ENCODE measurements around the gene USP53. TPM values are rescaled to one million over a fixed set of nuclear protein-coding genes. Genes with fewer than 3 reads are reported as not detected.

The USP53 gene
- total and polyA plus RNA-seq, 2 experiments from 2014 or later: 17.1 to 27.7 TPM

- no peak overlapping the region for H3K27ac Mint-ChIP-seq
- no peaks in the 10 kb centered on the region for H3K27me3 Mint-ChIP-seq (ENCODE audit: insufficient read depth, low read depth, poor library complexity)
- TF ChIP-seq ETS1 (IDR thresholded peaks at IDR 0.05) (no peak), POLR2AphosphoS5 (IDR thresholded peaks at IDR 0.05; ENCODE audit: low read depth) (no peak), STAT1 (IDR thresholded peaks at IDR 0.05; ENCODE audit: unreplicated experiment) (no peak), EZH2 (IDR thresholded peaks at IDR 0.05; ENCODE audit: low read depth, unreplicated experiment) (no peak), EZH2phosphoT487 (IDR thresholded peaks at IDR 0.05; ENCODE audit: unreplicated experiment) (no peak), CREB1 (CRISPR knock-in tag; IDR thresholded peaks at IDR 0.05; ENCODE audit: low read depth) (no peak), NANOG (IDR thresholded peaks at IDR 0.05; ENCODE audit: borderline replicate concordance) (no peak), ZNF331 (CRISPR knock-in tag; IDR thresholded peaks at IDR 0.05; ENCODE audit: low read depth) (no peak), JUNB (IDR thresholded peaks at IDR 0.05; ENCODE audit: unreplicated experiment) (no peak), ZNF114 (CRISPR knock-in tag; IDR thresholded peaks at IDR 0.05) (no peak), CTCF (conservative IDR thresholded peaks at IDR 0.05; ENCODE audit: low read depth in 2 of 2) (no peak), REST (IDR thresholded peaks at IDR 0.05; ENCODE audit: unreplicated experiment) (no peak)
- TF ChIP-seq, protein P1, sequence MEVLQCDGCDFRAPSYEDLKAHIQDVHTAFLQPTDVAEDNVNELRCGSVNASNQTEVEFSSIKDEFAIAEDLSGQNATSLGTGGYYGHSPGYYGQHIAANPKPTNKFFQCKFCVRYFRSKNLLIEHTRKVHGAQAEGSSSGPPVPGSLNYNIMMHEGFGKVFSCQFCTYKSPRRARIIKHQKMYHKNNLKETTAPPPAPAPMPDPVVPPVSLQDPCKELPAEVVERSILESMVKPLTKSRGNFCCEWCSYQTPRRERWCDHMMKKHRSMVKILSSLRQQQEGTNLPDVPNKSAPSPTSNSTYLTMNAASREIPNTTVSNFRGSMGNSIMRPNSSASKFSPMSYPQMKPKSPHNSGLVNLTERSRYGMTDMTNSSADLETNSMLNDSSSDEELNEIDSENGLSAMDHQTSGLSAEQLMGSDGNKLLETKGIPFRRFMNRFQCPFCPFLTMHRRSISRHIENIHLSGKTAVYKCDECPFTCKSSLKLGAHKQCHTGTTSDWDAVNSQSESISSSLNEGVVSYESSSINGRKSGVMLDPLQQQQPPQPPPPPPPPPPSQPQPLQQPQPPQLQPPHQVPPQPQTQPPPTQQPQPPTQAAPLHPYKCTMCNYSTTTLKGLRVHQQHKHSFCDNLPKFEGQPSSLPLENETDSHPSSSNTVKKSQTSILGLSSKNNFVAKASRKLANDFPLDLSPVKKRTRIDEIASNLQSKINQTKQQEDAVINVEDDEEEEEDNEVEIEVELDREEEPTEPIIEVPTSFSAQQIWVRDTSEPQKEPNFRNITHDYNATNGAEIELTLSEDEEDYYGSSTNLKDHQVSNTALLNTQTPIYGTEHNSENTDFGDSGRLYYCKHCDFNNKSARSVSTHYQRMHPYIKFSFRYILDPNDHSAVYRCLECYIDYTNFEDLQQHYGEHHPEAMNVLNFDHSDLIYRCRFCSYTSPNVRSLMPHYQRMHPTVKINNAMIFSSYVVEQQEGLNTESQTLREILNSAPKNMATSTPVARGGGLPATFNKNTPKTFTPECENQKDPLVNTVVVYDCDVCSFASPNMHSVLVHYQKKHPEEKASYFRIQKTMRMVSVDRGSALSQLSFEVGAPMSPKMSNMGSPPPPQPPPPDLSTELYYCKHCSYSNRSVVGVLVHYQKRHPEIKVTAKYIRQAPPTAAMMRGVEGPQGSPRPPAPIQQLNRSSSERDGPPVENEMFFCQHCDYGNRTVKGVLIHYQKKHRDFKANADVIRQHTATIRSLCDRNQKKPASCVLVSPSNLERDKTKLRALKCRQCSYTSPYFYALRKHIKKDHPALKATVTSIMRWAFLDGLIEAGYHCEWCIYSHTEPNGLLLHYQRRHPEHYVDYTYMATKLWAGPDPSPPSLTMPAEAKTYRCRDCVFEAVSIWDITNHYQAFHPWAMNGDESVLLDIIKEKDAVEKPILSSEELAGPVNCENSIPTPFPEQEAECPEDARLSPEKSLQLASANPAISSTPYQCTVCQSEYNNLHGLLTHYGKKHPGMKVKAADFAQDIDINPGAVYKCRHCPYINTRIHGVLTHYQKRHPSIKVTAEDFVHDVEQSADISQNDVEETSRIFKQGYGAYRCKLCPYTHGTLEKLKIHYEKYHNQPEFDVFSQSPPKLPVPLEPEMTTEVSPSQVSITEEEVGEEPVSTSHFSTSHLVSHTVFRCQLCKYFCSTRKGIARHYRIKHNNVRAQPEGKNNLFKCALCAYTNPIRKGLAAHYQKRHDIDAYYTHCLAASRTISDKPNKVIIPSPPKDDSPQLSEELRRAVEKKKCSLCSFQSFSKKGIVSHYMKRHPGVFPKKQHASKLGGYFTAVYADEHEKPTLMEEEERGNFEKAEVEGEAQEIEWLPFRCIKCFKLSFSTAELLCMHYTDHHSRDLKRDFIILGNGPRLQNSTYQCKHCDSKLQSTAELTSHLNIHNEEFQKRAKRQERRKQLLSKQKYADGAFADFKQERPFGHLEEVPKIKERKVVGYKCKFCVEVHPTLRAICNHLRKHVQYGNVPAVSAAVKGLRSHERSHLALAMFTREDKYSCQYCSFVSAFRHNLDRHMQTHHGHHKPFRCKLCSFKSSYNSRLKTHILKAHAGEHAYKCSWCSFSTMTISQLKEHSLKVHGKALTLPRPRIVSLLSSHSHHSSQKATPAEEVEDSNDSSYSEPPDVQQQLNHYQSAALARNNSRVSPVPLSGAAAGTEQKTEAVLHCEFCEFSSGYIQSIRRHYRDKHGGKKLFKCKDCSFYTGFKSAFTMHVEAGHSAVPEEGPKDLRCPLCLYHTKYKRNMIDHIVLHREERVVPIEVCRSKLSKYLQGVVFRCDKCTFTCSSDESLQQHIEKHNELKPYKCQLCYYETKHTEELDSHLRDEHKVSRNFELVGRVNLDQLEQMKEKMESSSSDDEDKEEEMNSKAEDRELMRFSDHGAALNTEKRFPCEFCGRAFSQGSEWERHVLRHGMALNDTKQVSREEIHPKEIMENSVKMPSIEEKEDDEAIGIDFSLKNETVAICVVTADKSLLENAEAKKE (CRISPR knock-in tag; IDR thresholded peaks at IDR 0.05): no peak
- Histone ChIP-seq H3K27ac (ENCODE audit: low read depth) (no peak overlapping the region), H3K79me2 (replicated peaks; ENCODE audit: insufficient read depth) (peaks cover 15% of the 10 kb centered on the region), H3K27me3 (ENCODE audit: insufficient read depth) (no peaks in the 10 kb centered on the region), H3F3A (replicated peaks; ENCODE audit: low read depth) (no peaks in the 10 kb centered on the region), H2AFZ (no peak overlapping the region), H4K20me1 (replicated peaks; ENCODE audit: insufficient read depth) (no peaks in the 10 kb centered on the region), H3K4me2 (no peak overlapping the region), H3K9me2 (ENCODE audit: insufficient read depth) (no peaks in the 10 kb centered on the region), H3K4me3 (no peak overlapping the region), H3K4me1 (ENCODE audit: insufficient read depth) (peaks cover 5% of the 10 kb centered on the region), H3K36me3 (ENCODE audit: insufficient read depth) (no peaks in the 10 kb centered on the region)
- no peak for ATAC-seq
- DNase-seq (ENCODE audit: low spot score): no peak
- H3K9me3 Mint-ChIP-seq: no peaks in the 10 kb centered on the region
- H3K4me3 Mint-ChIP-seq: no peak overlapping the region
- peaks cover 12% of the 10 kb centered on the region for H3K36me3 Mint-ChIP-seq (ENCODE audit: low read depth)
- H3K4me1 Mint-ChIP-seq: peaks cover 13% of the 10 kb centered on the region
Measured at GRCh38 chr4:119281393-119281792, 68.9 kb downstream of the USP53 start.

Data from GM23338 (cell line).